K562 (cell line): ENCODE results near the gene FAXC. TPM values are rescaled to one million over a fixed set of nuclear protein-coding genes. Genes with fewer than 3 reads are reported as not detected.

Experiments used
- ATAC-seq: fragments of 200-7000 bp; cut with Tn5 transposase; 3 replicates; pipeline ENCODE4 v1.9.1; 2020; ENCODE audit warnings: moderate library complexity
- BruUV-seq: library from RNA; stranded (reverse); fragments of 400-500 nt; replicated peaks from 2 replicates; lab custom pipeline; 2021; lab: Mats Ljungman, UMichigan
- CTCF ChIA-PET: fragments of 300-600 bp; formaldehyde crosslinking; extraction: SDS; loops from one replicate; lab custom pipeline; 2021; ENCODE audit warnings: low intra/inter-chr PET ratio; lab: Yijun Ruan, JAX
- POLR2A ChIA-PET: fragments of 300-600, 350-650 bp; sonication (Branson Sonifier 250); formaldehyde crosslinking; extraction: SDS; loops from one replicate; lab custom pipeline; 2021; ENCODE audit warnings: antibody characterized with exemption, inconsistent platforms; lab: Yijun Ruan, JAX
- DNase-seq, 4 experiments: peaks; one replicate each; pipeline versions ENCODE4 v3.0.0 to v3.0.0-alpha.2; 2011 to 2018; ENCODE audit warnings: low spot score in 3 of 4, mixed read lengths in 3 of 4; ENCODE audit errors: extremely low read depth in 1 of 4
- FAIRE-seq: peaks from 2 replicates; lab custom pipeline; 2011; peaks lifted over from hg19 to GRCh38; lab: Jason Lieb, UNC
- H2AFZ ChIP-seq: 2 replicates; pipeline ENCODE4 v1.6.0; 2011; ENCODE audit warnings: low read depth, low read length, control low read depth, inconsistent platforms
- H3K27ac ChIP-seq: fragments of 200-600 bp; 3 replicates; pipeline ENCODE4 v1.8.0; 2011; ENCODE audit warnings: low read depth, mild to moderate bottlenecking, control low read depth, inconsistent platforms, low read length, moderate library complexity, mixed read lengths; ENCODE audit errors: extremely low read depth
- H3K27me3 ChIP-seq, 2 experiments: fragments of 300-600 bp in 1 of 2; 2 replicates in 1 of 2; 3 replicates in 1 of 2; pipeline versions ENCODE4 v1.6.0 to v1.8.0; 2011; ENCODE audit warnings: inconsistent platforms in 2 of 2, low read length in 2 of 2, mild to moderate bottlenecking in 1 of 2, mixed read lengths in 1 of 2, moderate library complexity in 1 of 2; ENCODE audit not compliant: control insufficient read depth in 2 of 2, insufficient read depth in 2 of 2
- H3K36me3 ChIP-seq: fragments of 300-600 bp; 3 replicates; pipeline ENCODE4 v1.8.0; 2011; ENCODE audit warnings: mild to moderate bottlenecking, low read length, inconsistent platforms; ENCODE audit not compliant: control insufficient read depth, insufficient read depth
- H3K4me1 ChIP-seq, 2 experiments: fragments of 200-600 bp in 1 of 2; replicated peaks in 1 of 2; 2 replicates in 1 of 2; 3 replicates in 1 of 2; pipeline versions ENCODE4 v1.5.1 to v1.8.0; 2011; ENCODE audit warnings: inconsistent platforms in 2 of 2, low read length in 2 of 2, mild to moderate bottlenecking in 1 of 2, mixed read lengths in 1 of 2, moderate library complexity in 1 of 2; ENCODE audit not compliant: control insufficient read depth in 2 of 2, insufficient read depth in 2 of 2
- H3K4me2 ChIP-seq: 2 replicates; pipeline ENCODE4 v1.6.1; 2011; ENCODE audit warnings: low read length, control low read depth, inconsistent platforms, mixed read lengths; ENCODE audit not compliant: insufficient read depth
- H3K4me3 ChIP-seq: fragments of 200-600 bp; sonication (generic), shearing (Covaris generic); 2 replicates; pipeline ENCODE4 v1.5.1; 2016; ENCODE audit warnings: control low read depth, inconsistent platforms
- H3K79me2 ChIP-seq: fragments of 200-600 bp; 3 replicates; pipeline ENCODE4 v1.8.0; 2011; ENCODE audit warnings: low read length, inconsistent platforms; ENCODE audit not compliant: control insufficient read depth, insufficient read depth
- H3K9ac ChIP-seq, 2 experiments: 2 replicates each; pipeline versions ENCODE4 v1.6.0 to v1.6.1; 2011; ENCODE audit warnings: low read depth in 2 of 2, low read length in 2 of 2, control low read depth in 1 of 2, inconsistent platforms in 1 of 2, mild to moderate bottlenecking in 1 of 2, mixed read lengths in 1 of 2; ENCODE audit not compliant: insufficient read depth in 1 of 2
- H3K9me1 ChIP-seq: one replicate; pipeline ENCODE4 v1.6.0; 2011; ENCODE audit warnings: inconsistent platforms, mild to moderate bottlenecking, low read length, moderate library complexity; ENCODE audit not compliant: control insufficient read depth, insufficient read depth
- H3K9me3 ChIP-seq: replicated peaks from 2 replicates; pipeline ENCODE4 v1.5.1; 2011; ENCODE audit warnings: low read depth, low read length, inconsistent platforms; ENCODE audit not compliant: control insufficient read depth, insufficient read depth
- H4K20me1 ChIP-seq: replicated peaks from 2 replicates; pipeline ENCODE4 v1.6.1; 2011; ENCODE audit warnings: low read length, inconsistent platforms, mixed read lengths; ENCODE audit not compliant: control insufficient read depth, insufficient read depth
- ADNP ChIP-seq: fragments of 200-800 bp; sonication (Bioruptor generic); IDR thresholded peaks from 2 replicates; pipeline ENCODE4 v1.6.1; 2016; ENCODE audit warnings: missing genetic modification characterization, missing compliant biosample characterization
- ARID1B ChIP-seq: fragments of 450-650 bp; IDR thresholded peaks from 2 replicates; pipeline ENCODE4 v1.6.1; 2016; ENCODE audit warnings: antibody characterized with exemption, mild to moderate bottlenecking, inconsistent platforms
- CBFA2T3 ChIP-seq: fragments of 450-650 bp; IDR thresholded peaks from 2 replicates; pipeline ENCODE4 v1.6.1; 2017
- CEBPG ChIP-seq, 3 experiments: fragments of 200-800 bp in 1 of 3; sonication (Bioruptor generic) in 1 of 3; sonication (generic) in 1 of 3; formaldehyde crosslinking in 1 of 3; IDR thresholded peaks in 2 of 3; conservative IDR thresholded peaks in 1 of 3; 2 replicates each; pipeline versions ENCODE4 v1.6.1 to v1.8.0; 2016 to 2022; ENCODE audit warnings: missing compliant biosample characterization in 2 of 3, missing genetic modification characterization in 2 of 3, mild to moderate bottlenecking in 1 of 3, missing genetic modification reagents in 1 of 3
- MECOM ChIP-seq: fragments of 250-450 bp; sonication (Bioruptor Pico); IDR thresholded peaks from 2 replicates; pipeline ENCODE4 v1.8.0; 2022; ENCODE audit warnings: inconsistent platforms
- U2AF1 ChIP-seq: fragments of 200-400 bp; formaldehyde crosslinking; optimal IDR thresholded peaks from 2 replicates; pipeline ENCODE3; 2017; ENCODE audit warnings: mild to moderate bottlenecking, low read depth, low read length, moderate library complexity
- ZBTB7A ChIP-seq: IDR thresholded peaks from 2 replicates; pipeline ENCODE4 v1.6.1; 2011; ENCODE audit warnings: low read depth, mild to moderate bottlenecking, low read length, moderate library complexity, borderline replicate concordance; ENCODE audit not compliant: control insufficient read depth
- WGBS: fragments of 100-300 bp; shearing (Covaris generic); methylation state at CpG from one replicate; pipeline ENCODE4 v1.1.6; 2016; ENCODE audit warnings: low coverage, mixed read lengths; ENCODE audit not compliant: insufficient coverage; ENCODE audit errors: missing lambda C conversion rate; 5-methylcytosine and 5-hydroxymethylcytosine counted together
- in situ Hi-C: fragments of 300-500 bp; cut with MboI; formaldehyde crosslinking; loops from 4 replicates; pipeline ENCODE4 v1.15.0; 2018; ENCODE audit warnings: inconsistent platforms, mixed read lengths
- intact Hi-C: fragments of 100-400 bp; cut with micrococcal nuclease; formaldehyde crosslinking; loops from 2 replicates; pipeline ENCODE4 v1.14.2; 2022
- polyA plus RNA-seq, 8 experiments: library from polyadenylated mRNA; depleted of rRNA in 4 of 8; stranded (reverse) in 5 of 8; unstranded in 3 of 8; fragments of >200 nt; fragmentation: Nextera tagmentation in 2 of 8; fragmentation: Illumina TruSeq in 1 of 8; extraction: Ambion mirVana in 2 of 8; extraction: Trizol in 1 of 8; gene quantifications; 2 replicates each; pipeline versions ENCODE4 v1.2.1 to v1.2.3, GENCODE V29; 2011 to 2014; ENCODE audit warnings: inconsistent platforms in 1 of 8, missing spikeins in 1 of 8
- total RNA-seq, 7 experiments: library from RNA; depleted of rRNA in 6 of 7; stranded (reverse); fragments of >200 nt in 6 of 7; fragmentation: Illumina TruSeq in 2 of 7; extraction: Trizol in 2 of 7; gene quantifications; 2 replicates each; pipeline versions ENCODE4 v1.2.1 to v1.2.3, GENCODE V29; 2011 to 2021; ENCODE audit warnings: low replicate concordance in 1 of 7

The FAXC gene
- total and polyA plus RNA-seq, 9 of the 15 experiments (the other 6 are each of a cell fraction or from before 2014, with no cell fraction given): 0.06 to 0.40 (median 0.13) TPM; not detected in 5

- TF ChIP-seq ADNP (no peak), CEBPG (CRISPR knock-in tag; IDR thresholded peaks at IDR 0.05) (no peak), CEBPG (tag; conservative IDR thresholded peaks at IDR 0.05 in 1 of 2, IDR thresholded peaks at IDR 0.05 in 1 of 2) (peak; percentile 35 to 61; a peak in 3 of 4 replicates)
Measured at GRCh38 chr6:99359800-99360199, 10.3 kb upstream of the FAXC start (continued).

DNA sequence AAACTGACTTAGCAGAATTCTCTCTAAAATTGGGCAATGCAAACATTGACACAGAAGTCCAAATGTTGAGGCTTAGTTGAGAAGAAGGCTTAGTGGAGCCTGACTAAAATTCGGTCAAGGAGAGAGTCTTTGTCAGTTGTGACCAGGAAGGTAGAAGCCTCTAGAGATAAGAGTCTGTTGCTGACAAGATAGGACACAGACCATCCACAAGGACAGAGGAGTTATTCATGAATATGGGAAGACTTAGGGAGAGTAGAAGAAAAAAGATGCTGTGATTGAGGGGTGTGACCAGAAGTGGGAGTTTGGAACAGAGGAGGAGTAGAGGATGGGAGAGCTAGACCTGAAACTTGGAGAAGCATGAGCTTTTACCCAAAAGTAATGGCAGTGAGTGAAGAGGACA is 7.2 kb upstream of the FAXC start:
- Histone ChIP-seq H3K4me2 (no peak overlapping the region), H3K27me3 (peaks cover 6 to 9% of the 10 kb centered on the region in 2 experiments; a peak in 4 of 5 replicates), H3K27ac (no peak overlapping the region), H4K20me1 (no peaks in the 10 kb centered on the region), H3K36me3 (no peaks in the 10 kb centered on the region), H3K9me1 (no peaks in the 10 kb centered on the region), H3K9me3 (no peaks in the 10 kb centered on the region), H3K9ac (no peak overlapping the region), H2AFZ (no peak overlapping the region), H3K79me2 (no peaks in the 10 kb centered on the region), H3K4me3 (no peak overlapping the region), H3K4me1 (no peaks in the 10 kb centered on the region)
- WGBS: 0% methylated on average over 1 of the region's 1 CpG
- BruUV-seq: no TSS peak
- intact Hi-C loops: no loop called here
- FAIRE-seq: no peak
- ChIA-PET POLR2A (no interaction called here), CTCF (no interaction called here)
- no peak for ATAC-seq
- no peak for DNase-seq
- 0 out of 2 replicates have a peak, but pooled peaks have one; percentile 52 for TF ChIP-seq MECOM
- peak; percentile 50; the same call in 1 of the 2 replicates for TF ChIP-seq CBFA2T3
- TF ChIP-seq ZBTB7A: no peak
- no peak for TF ChIP-seq U2AF1
- 0 out of 2 replicates have a peak, but pooled peaks have one; percentile 16 for TF ChIP-seq ARID1B
- in situ Hi-C loops: no loop called here
